Neutrophil (primary cell): ENCODE measurements around the gene STAMBP.

ENCODE experiments used
- H3K27ac ChIP-seq: fragments of 200-600 bp; sonication (generic); 2 replicates; pipeline ENCODE4 v1.5.1; 2016; ENCODE audit warnings: mild to moderate bottlenecking, moderate library complexity
- H3K27me3 ChIP-seq: fragments of 200-600 bp; sonication (generic); 2 replicates; pipeline ENCODE4 v1.6.0; 2016; ENCODE audit warnings: mild to moderate bottlenecking
- H3K36me3 ChIP-seq: fragments of 200-600 bp; sonication (generic); 2 replicates; pipeline ENCODE4 v1.5.1; 2017
- H3K4me1 ChIP-seq, 2 experiments: fragments of 200-600 bp in 1 of 2; sonication (generic) in 1 of 2; 1 replicate in 1 of 2; 2 replicates in 1 of 2; pipeline versions ENCODE4 v1.5.1 to v1.6.1; 2013 to 2016; ENCODE audit warnings: low read depth in 1 of 2, low read length in 1 of 2, mild to moderate bottlenecking in 1 of 2, moderate library complexity in 1 of 2; ENCODE audit not compliant: control insufficient read depth in 1 of 2, insufficient read depth in 1 of 2
- H3K4me3 ChIP-seq, 2 experiments: fragments of 200-600 bp in 1 of 2; sonication (generic) in 1 of 2; 1 replicate in 1 of 2; 2 replicates in 1 of 2; pipeline ENCODE4 v1.5.1; 2013 to 2016; ENCODE audit warnings: low read depth in 1 of 2, low read length in 1 of 2, mild to moderate bottlenecking in 1 of 2, moderate library complexity in 1 of 2
- H3K9me3 ChIP-seq: fragments of 200-600 bp; sonication (generic); 2 replicates; pipeline ENCODE4 v1.5.1; 2016
- TF ChIP-seq, protein P1 (sequence below): fragments of 200-600 bp; sonication (generic); IDR thresholded peaks from 2 replicates; pipeline ENCODE4 v1.5.1; 2016; ENCODE audit warnings: antibody characterized with exemption

Gene STAMBP

DNA sequence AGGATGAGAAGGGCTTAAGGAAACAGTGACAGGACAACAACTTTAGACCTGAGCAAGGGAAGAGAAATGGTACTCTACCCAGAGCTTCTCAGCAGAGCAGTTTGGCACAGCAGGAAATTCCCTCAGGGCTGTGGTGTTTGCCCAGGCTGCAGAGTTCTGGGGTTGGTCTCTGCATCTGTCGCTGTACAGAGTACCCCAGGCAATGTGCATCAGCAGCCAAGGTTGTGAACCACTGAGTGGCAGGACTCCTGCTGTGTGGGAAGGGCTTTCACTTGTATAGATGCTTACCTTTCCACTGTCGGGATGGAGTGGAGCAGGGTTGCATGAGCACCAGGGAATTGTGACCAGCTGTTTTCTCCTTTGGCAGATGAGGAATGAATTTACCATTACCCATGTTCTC lies 21.2 kb downstream of the STAMBP start:
- TF ChIP-seq, protein P1, sequence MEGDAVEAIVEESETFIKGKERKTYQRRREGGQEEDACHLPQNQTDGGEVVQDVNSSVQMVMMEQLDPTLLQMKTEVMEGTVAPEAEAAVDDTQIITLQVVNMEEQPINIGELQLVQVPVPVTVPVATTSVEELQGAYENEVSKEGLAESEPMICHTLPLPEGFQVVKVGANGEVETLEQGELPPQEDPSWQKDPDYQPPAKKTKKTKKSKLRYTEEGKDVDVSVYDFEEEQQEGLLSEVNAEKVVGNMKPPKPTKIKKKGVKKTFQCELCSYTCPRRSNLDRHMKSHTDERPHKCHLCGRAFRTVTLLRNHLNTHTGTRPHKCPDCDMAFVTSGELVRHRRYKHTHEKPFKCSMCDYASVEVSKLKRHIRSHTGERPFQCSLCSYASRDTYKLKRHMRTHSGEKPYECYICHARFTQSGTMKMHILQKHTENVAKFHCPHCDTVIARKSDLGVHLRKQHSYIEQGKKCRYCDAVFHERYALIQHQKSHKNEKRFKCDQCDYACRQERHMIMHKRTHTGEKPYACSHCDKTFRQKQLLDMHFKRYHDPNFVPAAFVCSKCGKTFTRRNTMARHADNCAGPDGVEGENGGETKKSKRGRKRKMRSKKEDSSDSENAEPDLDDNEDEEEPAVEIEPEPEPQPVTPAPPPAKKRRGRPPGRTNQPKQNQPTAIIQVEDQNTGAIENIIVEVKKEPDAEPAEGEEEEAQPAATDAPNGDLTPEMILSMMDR, result no peak
- Histone ChIP-seq H3K27ac (no peak overlapping the region), H3K4me3 (no peak overlapping the region), H3K4me1 (no peaks in the 10 kb centered on the region), H3K27me3 (no peaks in the 10 kb centered on the region), H3K9me3 (no peaks in the 10 kb centered on the region), H3K36me3 (peaks cover 100% of the 10 kb centered on the region)

DNA sequence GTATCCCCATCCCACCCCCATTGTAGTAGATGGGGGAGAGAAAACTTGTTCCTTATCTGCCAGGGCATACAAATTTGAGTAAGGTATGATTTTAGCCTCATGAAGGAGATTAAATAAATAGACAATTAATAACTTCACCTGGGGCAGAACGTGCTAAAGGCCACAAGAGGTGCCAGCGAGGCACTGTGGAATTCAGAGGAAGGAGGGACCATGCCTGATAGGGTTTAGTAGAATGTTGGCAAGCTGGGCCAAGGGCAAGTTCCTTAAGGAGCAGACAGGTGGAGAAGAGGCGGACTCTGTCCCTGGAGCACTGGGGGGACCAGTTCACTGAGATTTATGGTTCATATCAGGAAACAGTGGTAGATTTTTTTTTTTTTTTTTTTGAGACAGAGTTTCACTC lies 22.5 kb downstream of the STAMBP start:
- Histone ChIP-seq H3K27ac (no peak overlapping the region), H3K9me3 (no peaks in the 10 kb centered on the region), H3K36me3 (peaks cover 100% of the 10 kb centered on the region), H3K27me3 (no peaks in the 10 kb centered on the region), H3K4me3 (no peak overlapping the region), H3K4me1 (no peaks in the 10 kb centered on the region)
- TF ChIP-seq, protein P1, result no peak

DNA sequence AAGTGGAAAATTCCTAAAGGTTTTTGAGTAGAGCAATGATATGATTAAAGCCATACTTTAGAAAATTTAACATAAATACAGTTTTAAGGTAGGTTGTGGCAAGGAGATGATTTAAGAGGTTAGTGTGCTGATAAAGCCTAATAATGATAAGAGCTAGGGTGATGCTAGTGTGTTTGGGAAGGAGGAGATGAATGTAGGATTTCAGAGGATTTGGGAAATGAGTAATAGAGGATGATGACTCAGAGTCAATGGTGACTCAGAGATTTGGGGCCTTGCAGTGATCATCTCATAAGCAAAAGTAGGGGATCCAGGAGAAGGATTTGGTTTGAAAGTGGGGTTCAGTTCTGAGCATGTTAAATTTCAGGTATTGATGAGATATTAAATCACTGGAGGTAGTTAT lies 23.3 kb downstream of the STAMBP start:
- Histone ChIP-seq H3K27me3 (no peaks in the 10 kb centered on the region), H3K36me3 (peaks cover 100% of the 10 kb centered on the region), H3K4me3 (no peak overlapping the region), H3K4me1 (no peaks in the 10 kb centered on the region), H3K9me3 (no peaks in the 10 kb centered on the region), H3K27ac (no peak overlapping the region)
- TF ChIP-seq, protein P1, result no peak

DNA sequence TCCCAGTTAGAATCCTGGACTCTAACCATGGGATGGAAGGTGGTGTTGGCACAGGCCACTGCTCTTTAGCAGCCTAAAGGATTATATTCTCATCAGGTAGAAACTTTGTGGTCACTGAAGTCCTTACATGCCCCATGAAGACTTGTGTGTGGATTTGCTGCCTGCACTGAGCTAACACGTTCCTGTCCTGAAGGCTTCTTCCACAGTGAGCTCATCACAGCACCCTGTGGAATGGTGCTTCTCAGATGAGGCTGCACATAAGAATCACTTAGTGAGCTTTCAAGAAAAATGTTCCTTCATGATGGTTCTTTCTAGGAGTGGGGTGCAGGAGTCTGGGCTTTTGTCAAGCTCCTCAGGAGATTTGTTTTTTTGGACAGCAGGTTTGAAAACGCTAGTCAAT lies 26.8 kb downstream of the STAMBP start:
- no peaks in the 10 kb centered on the region for H3K9me3 ChIP-seq
- H3K4me3 ChIP-seq, result no peak overlapping the region
- no peak overlapping the region for H3K27ac ChIP-seq
- peaks cover 96% of the 10 kb centered on the region for H3K36me3 ChIP-seq
- no peaks in the 10 kb centered on the region for H3K4me1 ChIP-seq
- TF ChIP-seq, protein P1, result no peak
- H3K27me3 ChIP-seq, result no peaks in the 10 kb centered on the region

GRCh38 chr2:73856214-73856613 lies 27.5 kb downstream of the STAMBP start:
- no peaks in the 10 kb centered on the region for H3K27me3 ChIP-seq
- TF ChIP-seq, protein P1, result no peak
- no peak overlapping the region for H3K27ac ChIP-seq
- H3K9me3 ChIP-seq, result no peaks in the 10 kb centered on the region
- no peaks in the 10 kb centered on the region for H3K4me1 ChIP-seq
- H3K4me3 ChIP-seq, result no peak overlapping the region
- H3K36me3 ChIP-seq, result peaks cover 96% of the 10 kb centered on the region
